ENCODE results near the gene TRIP11.

The TRIP11 gene

DNA sequence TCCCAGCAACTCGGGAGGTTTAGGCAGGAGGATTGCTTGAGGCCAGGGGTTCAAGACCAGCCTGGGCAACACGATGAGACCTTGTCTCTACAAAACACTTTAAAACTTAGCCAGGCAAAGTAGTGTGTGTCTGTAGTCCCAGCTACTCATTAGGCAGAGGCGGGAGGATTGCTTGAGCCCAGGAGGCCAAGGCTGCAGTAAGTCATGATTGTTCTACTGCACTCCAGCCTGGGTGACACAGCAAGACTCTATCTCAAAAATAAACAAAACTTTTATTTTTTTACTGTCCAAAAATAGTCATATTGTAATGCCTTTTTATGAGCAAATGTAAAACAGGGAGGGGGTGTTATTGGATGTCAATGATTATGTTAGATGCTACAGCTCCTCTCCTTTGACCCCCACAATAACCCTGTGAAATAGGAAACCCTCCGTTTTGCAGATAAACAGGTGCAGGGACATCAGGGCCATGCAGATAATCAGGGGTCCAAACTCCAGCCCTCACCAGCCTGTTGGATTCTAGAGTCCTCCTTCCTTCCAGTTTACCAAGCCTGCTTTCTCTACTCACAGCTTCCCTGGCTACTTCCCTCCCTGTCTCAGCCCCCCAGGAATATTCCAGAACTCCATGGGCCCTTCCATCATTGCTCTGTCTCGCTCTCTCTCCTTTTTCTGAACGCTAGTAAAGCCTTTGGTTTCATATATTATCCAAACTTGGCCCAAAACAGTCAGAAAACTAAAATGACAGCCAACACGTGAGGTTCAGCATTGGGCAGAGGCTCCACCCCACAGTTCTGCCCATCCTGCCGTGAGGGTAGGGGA is 86.5 kb downstream of the TRIP11 start:
- DNase-seq = no peak

DNA sequence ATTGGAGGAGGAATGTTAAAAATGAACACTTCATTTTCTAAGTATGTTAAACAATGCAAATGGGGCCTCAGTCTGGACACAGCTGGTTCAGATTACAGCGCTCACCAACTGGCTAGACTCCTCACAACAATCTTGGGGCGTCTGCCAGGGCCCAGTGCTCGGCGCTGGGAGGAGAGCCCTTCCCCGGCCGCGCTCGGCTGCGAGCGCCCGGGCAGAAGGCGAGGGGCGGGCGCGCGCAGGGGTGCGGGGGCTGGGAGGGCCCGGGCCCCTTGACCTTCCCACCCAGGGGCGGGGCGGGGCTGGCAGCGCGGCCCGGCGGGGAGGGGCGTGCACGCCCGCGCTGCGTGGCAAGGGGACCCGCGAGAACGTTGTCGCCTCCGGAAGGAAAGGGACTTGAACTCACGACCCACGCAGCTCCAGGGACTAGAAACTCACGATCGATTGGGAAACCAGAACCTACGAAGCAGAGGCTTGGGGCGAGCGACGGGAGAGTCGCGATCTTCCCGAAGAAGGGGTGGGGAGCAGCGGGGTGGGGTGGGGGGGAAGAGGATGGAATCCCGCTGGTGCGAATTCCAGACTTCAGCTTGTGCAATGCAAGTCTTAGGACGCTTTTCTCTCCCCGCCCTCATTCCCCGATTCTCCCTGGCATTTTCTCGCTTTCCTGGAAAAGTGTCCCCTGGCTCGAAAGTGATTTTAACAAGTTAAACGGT is 92.2 kb downstream of the TRIP11 start, which contains the start of gene FBLN5:
Gene FBLN5 (minus strand): TSS at position 220 of the 710 bp plus-strand sequence. CDS start 465 bp downstream, outside the sequence.
- DNase-seq = no peak

DNA sequence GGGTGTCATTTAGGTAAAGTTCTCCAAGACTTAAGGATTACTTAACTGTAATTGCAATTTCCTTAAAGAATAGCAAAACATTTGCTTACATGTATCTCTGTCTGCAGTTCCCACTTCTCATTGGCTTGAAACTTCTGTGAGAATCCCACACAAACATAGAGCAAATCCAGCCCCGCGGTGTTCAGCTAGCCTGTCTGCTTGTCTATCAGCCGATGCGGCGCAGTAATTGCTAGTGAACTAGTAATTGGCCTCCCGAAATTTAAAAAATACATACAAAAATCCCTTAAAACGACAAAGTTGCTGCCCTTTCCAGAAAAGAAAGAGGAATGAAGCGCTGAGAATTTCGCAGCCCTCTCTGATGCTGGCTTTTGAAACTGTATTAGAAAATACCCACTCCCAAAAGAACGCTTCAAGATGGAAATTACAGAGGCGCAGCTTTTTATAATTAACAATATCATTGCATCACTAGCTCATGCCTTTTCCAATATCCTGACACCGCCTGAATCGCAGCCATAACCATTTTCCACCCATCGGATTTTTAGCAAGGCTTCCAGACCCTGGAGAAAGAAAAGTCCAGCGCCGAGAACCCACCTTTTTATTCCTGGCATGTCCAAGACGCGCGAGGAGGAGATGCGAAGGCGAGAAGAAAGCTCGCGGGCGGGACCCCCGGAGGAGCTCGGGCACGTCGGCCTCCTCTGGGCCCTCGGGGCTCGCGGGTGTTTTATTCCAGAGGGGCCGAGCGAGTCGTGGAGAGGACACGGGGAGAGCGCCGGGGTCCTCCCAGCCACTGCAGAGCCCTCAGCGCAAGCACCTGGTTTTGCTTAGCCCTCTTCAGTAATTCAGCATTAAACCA is 93.0 kb downstream of the TRIP11 start:
- DNase-seq = no peak

DNA sequence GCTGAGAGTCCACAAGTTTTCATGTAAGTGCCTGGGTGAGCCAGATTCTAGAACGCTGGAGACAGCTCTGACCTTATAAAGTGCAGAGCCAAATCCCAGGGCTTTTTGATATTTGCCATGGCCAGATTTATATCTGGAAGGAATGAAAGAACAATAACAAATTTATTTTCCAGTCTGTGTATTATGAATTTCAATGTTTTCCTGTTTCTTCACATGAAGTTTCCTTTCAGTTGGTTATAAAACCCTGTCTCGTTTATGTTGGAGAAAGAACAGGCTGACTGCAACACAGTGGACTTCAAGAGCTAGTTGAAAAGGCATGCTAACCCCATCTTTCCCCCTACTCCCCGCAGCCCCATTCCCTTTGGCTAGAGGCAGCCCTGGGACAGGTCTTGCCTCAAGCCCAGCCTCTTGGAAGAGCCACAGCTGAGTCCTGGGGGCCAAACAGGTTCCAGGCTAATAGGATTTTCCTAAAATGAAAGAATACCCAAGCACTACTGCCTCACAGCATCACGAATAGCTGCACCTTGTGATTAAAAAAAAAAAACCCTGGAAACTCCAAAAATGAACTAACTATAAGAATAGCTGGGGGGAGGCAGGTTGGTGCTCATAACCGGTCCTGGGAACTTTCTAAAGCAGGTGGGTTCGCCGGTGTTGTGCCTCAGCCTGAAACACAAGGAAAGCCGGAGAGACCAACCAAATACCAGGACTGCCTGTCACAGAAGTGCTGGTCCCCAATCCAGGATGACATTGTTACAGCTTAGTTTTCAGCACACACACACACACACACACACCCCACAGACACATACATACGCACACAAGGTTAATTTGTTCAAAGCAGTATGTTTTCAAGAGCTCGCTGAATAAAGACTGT is 93.9 kb downstream of the TRIP11 start:
- no peak for DNase-seq

DNA sequence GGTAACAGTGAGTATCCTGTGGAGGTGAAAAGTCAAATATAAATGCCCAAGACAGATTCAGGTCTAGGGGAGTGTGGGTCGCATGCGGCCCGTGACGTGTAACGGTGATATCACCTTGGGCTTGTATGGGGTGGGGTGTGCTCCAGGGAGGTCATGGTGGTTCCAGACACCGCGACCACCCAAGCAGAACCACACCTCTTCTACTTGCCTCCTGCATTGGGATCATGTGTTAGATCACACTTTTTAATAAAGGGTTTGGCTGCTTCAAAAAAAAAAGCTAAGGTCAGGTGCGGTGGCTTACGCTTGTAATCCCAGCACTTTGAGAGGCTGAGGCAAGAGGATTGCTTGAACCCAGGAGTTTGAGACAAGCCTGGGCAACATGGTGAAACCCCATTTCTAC is 96.9 kb downstream of the TRIP11 start:
- DNase-seq = no peak

DNA sequence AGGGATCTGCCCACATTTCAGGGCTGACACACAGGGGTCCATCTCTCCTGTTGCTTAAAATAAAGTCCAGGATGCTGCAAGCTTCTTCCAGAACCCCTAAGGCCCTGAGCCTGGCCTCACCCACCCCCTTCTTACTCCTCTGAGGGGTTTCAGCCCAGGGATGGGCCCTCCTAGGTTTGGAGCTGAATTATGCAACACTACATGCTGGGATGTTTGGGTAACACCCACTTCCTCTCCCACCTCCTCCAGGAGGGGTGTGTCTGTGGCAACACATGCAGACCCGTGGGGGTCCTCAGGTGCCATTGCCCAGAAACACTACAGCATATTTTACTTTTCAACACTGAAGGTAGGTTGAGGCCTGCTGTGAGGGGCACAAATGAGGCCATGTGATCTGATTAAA is 97.7 kb downstream of the TRIP11 start:
- DNase-seq = no peak

DNA sequence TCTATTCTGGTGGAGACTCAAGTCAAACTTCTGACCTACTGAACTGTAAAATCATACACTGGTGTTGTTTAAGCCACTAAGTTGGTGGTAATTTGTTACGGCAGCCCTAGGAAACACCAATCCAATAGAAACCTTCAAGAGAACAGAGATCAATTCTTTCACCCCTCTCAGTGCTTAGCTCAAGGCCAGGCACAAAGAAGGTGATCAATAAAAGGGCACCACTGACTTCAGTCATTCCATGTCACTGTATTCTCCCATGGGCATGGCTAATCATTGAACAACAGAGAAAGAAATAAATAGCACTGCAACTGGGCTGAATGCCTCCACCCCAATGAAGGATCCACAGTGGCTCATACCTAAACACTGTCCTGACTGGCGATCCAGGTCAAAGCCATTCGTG is 99.7 kb downstream of the TRIP11 start:
- DNase-seq = no peak

DNA sequence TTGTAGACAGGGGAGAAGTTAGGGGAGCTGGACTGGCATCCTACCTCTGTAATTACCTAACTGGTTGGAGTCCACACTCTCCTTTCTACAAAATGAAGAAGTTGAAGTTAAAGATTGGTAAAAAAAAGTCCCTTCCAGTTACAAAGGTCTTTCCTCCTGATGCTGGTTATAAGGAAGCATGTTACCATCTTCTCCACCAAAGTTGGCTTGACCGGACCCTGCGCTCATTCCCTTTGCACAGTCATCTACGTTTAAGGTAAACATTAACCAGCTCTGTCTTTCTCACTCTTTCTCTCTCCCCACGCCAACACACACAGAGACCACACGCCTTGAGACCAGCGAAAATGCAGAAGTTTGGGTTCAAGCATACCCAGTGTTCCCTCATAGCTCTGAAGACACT is 104.3 kb downstream of the TRIP11 start:
- DNase-seq = no peak

DNA sequence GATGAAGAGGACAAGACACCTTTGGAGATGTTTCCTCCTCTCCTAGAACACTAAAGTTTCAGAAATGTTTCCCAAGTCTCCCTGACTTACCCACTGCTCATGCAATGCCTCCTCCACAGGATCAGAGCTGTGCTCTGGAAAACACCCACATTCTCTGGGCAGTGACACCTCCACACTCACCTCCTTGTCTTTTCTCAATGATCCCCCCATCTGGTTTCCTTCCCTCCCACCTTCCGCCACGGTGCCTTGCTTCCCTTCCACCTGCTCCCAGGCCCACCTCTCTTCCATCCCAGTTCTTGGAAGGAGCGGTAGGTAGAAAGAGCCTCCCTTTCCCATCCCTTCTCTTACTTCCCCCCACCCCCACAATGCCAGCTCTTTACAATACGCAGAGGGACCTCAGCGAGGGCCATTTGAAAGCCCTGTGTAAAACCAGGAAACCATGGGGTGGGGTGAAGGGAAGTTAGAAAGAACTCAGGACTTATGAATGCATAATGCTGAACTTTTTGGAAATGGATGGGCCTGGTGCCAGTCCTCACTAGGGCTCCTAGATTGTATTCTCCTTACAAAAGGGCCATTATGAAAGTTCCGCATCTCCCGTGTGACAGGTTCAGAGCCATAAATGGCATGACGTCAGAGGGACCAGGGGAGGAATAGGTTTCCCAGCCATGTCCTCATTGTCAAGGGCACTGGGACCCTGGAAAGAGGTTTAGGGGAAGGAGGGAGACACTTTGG is 105.1 kb downstream of the TRIP11 start:
- no peak for DNase-seq

DNA sequence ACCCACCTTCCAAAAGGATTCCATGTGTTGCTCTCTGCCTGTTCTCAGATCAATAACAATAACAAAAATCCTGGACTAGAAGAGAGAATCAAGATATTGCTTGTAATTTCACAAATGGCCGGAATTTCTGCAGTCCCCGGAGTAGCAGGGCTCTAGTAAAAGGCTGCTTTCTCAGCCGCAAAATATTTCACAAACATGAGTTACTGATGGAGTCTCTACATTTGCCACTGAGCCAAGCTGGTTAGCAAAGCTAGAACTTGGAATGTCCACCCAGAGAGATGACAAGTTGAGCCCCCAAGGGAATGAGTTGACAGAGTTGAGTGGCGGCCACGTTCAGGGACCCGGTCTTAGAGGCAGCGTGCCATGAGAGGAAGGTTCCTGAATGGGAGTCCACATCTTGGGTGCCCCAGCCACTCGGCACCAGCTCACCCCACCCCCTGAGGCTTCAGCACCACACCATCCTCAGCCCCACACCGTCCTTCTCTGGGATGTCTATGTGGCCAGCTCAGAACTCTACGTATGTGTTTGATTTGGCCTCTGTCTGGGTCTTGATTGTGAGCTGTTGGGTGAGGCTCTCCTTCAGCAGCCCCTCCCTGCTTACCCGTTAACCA is 108.3 kb downstream of the TRIP11 start:
- no peak for DNase-seq

DNA sequence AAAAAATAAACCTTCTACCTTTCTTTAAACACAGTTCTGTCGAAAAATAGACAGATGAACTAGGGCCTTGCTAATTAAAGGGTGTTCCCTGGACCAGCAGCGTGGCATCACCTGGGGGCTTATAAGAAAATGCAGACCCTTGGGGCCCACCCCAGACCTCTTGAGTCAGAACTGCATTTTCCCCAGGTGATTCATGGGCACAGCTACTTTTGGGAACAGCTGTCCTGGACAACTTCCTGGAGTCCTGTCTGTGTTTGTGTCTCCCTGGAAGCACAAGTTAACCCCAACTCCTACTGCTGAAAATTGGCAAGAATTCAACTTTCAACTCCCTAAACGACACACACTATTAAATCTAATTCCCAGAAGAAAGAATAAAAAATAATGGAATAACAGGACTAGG is 110.2 kb downstream of the TRIP11 start:
- no peak for DNase-seq

DNA sequence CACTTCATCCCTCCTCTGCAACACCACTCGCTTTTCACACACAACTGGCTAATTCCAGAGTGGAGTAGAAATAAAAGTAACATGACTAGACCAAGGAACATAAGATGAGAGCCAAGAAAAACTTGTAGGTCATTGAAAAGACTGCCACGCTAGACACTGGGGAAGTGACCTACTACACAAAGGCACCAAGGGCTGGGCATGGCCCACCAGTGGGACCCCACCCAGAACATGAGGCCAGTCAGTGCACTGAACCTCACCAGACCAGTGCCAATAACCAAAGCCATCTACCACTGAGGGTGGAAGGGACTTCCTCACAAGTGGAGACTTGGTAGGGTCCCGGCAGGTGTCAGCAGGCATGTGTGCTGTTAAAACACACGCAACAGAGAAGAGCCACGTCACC is 112.1 kb downstream of the TRIP11 start:
- no peak for DNase-seq

DNA sequence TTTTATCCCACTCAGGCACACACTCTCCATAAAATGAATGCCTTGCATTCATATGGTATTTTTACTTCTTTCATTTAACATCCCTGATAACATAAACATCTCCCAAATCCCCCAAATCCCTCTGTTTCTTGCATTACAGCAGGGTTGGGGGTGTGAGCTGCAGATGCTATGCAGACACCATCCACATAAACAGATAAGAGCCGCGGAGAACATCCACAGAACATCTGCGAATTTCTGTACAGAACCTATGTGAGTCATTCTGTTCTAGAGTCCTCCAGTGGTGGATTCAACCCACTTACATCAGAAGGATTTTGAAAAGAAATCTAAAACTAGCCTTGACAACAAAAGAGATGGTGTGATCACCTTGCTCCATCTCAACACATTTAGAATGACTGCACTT is 112.7 kb downstream of the TRIP11 start:
- DNase-seq = no peak

DNA sequence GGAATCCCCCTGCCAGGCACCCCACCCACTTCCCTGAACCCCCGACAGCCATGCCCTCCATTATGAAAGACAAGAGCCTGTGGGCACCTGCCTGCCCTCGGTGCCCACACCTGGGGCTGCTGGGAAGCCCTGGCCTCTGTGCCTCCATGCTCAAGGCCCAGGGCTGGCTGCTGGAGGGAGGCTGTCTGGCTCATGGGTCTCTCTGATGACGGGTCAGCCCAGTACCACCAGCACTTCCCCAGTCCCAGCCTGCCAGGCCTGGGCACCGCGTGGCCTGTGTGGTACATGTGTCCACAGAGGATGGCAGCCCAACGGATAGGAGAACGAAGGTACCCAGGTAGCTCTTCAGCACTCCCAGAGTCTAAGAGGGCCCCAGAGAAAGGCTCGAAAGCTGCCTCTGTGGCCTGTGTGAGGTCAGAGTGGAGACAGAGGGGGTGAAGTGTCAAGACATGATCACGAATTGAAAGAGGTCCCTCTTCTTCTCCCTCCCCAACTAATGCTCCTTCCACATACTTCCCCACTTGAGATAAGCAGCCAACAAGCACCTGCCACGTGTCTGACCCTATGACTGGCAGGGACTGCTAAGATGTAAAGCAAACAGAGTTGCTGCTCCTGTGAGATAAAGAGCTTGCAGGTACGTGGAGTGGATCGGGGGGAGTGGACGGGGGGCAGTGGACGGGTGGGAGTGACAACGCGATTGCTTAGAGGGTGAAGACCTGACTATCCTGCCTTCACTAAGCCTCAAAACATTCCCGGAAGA is 113.5 kb downstream of the TRIP11 start:
- no peak for DNase-seq

DNA sequence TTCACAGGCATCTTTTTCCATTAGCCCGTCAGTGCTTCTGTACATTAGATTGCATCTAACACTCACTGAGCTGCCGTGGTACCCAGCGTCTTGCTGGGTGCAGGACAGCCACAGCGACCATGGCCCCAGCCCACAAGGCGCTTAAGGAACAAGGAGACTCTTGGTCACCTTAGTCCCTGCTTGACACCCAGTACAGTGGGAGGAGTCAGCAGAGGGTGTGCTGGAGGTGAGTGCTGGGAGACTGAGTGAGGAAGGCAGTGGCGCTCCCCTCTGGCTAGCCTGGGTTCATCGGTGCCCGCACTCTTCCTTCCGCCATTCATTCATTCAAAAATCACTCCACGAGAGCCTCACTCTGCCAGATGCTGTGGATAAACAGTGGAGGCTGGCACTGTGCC is 114.1 kb downstream of the TRIP11 start:
- no peak for DNase-seq

DNA sequence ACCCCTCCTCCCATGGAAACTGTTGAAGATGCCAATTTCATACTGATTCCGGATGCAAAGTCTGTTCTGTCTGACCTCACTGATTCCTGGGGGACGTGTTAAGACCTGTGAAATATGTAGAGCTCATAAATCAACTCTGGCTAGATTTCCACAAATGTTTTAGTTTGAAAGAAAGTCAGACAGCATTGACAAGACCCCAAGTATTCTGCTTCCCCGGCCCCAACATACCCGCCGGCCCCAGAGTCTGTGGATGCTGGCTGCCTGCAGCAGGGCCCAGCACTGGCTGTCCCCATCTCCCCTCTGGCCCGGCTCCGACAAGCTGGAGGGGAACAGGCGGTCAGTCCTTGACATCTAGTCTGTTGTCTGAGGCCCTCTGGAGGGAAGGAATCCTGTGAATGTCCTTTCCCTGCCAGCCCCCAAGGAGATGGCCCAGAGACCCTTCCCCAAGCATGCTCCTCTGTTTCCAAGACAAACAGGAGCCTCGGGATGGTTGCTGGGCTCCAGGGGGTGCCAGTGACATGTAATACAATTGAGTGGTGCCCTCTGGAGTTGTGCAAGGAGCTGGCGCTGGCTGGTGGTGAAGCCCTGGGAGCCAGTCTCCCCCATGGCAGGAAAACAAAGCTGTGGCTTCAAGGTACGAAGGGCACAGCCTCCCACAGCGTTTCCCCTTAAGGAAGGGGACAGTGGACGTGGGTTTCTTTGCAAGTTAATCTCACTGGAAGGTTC is 114.7 kb downstream of the TRIP11 start:
- no peak for DNase-seq

DNA sequence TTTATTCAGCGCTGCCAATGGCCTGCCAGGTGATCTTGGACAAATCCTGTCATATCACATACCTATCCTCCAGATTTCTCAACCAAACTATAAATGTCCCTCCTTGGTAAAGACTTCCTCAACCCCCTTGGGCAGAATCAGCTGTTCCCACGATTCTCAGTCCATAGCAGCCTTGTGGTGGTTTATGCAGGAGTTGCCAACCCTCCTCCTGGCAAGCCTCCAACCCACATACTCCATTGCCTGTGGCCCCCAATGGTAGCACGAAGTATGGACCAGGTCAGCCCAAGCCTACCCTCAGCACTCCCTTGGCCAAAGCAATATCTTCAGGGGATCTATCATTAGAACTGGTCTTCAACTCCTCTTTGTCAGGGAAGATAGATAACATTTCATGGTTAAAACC is 119.3 kb downstream of the TRIP11 start:
- DNase-seq = no peak

DNA sequence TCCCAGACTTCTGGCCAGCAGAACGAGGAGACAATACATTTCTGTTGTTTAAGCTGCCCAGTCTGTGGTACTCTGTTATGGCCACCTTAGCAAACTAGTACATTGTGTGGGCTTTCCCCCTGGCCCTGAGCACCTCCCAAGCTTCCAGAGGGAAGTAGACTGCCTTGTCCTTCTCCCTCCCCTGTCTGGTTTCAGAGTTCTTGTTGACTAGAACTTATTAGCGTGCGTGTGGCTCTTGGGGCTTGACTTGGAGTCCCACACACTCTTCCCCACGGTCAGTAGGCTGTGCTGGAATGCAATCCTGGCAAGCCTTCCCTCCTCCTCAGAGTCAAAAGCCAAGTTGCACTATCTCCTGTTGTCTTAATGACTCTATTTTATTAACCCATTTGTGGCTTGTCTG is 120.0 kb downstream of the TRIP11 start:
- DNase-seq = no peak

DNA sequence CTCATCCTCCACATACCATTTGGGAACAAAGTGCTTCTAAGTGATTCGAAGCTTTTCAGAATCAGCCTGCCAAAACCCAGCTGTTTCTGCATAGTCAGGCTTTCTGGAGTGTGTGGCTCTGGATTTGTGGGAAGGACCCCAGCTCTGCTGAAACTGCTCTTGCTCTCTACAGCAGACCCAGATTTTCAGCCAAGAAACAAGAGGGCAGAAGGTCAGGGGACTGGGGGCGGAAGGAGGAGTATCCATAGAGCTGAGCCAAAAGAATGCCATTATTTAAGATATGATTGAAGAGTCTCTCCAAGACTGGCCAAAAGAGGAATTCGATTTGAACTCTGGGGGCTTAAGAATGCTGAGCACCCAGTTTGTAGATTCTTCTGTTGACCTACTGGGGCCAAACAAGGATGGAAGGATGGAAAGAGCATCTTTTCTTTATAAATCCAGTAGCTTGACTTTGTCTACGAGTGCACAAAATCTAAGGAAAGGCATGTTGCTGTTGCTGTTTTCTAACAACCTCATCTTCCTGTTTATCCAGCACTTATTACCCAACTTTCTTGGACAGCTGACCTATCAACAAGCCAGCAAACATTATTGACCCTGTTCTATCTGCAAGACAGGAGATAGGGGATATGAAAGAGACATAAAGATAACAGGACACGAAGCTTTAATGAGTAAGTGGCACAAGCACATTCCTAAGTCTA is 121.5 kb downstream of the TRIP11 start:
- no peak for DNase-seq
